ENCODE measurements around the gene ARFGAP3.

The ARFGAP3 gene

GRCh38 chr22:42897960-42898359, 40.9 kb upstream of the ARFGAP3 start:
- H3K36me3 ChIP-seq (replicated peaks; ENCODE audit: insufficient read depth, low read length): no peaks in the 10 kb centered on the region
- H3K4me1 ChIP-seq (ENCODE audit: low read length): no peaks in the 10 kb centered on the region
- no peaks in the 10 kb centered on the region for H3K79me2 ChIP-seq (ENCODE audit: low read length)
- H3F3A ChIP-seq (ENCODE audit: insufficient read depth, low read length): no peaks in the 10 kb centered on the region
- H3K27me3 ChIP-seq (replicated peaks; ENCODE audit: insufficient read depth, low read length): no peaks in the 10 kb centered on the region
- no peak overlapping the region for H3K27ac ChIP-seq (ENCODE audit: low read length)
- TF ChIP-seq EZH2 (optimal IDR thresholded peaks at IDR 0.05; ENCODE audit: low read depth, low read length) (no peak), CTCF (IDR thresholded peaks at IDR 0.05; ENCODE audit: low read length) (no peak), EZH2phosphoT487 (IDR thresholded peaks at IDR 0.05; ENCODE audit: low read length) (no peak)
- H4K20me1 ChIP-seq (ENCODE audit: insufficient read depth, low read length): no peaks in the 10 kb centered on the region
- no peaks in the 10 kb centered on the region for H3K9me2 ChIP-seq (replicated peaks; ENCODE audit: insufficient read depth, low read length)
- no peaks in the 10 kb centered on the region for H3K9me3 ChIP-seq (replicated peaks; ENCODE audit: insufficient read depth, low read length)
- H3K9ac ChIP-seq (ENCODE audit: low read length): no peak overlapping the region
- no peak for DNase-seq
- H2AFZ ChIP-seq (ENCODE audit: low read length): no peak overlapping the region
- no peak overlapping the region for H3K4me2 ChIP-seq (ENCODE audit: low read depth, low read length)
- no peak overlapping the region for H3K4me3 ChIP-seq (ENCODE audit: low read length)

- Histone ChIP-seq H3K9ac (ENCODE audit: low read length) (no peak overlapping the region), H3K27me3 (replicated peaks; ENCODE audit: insufficient read depth, low read length) (no peaks in the 10 kb centered on the region), H3K36me3 (replicated peaks; ENCODE audit: insufficient read depth, low read length) (no peaks in the 10 kb centered on the region), H3K9me2 (replicated peaks; ENCODE audit: insufficient read depth, low read length) (no peaks in the 10 kb centered on the region), H3K79me2 (ENCODE audit: low read length) (no peaks in the 10 kb centered on the region), H3K4me2 (ENCODE audit: low read depth, low read length) (no peak overlapping the region), H3F3A (ENCODE audit: insufficient read depth, low read length) (no peaks in the 10 kb centered on the region), H4K20me1 (ENCODE audit: insufficient read depth, low read length) (no peaks in the 10 kb centered on the region), H2AFZ (ENCODE audit: low read length) (no peak overlapping the region), H3K9me3 (replicated peaks; ENCODE audit: insufficient read depth, low read length) (no peaks in the 10 kb centered on the region), H3K4me3 (ENCODE audit: low read length) (no peak overlapping the region), H3K27ac (ENCODE audit: low read length) (no peak overlapping the region), H3K4me1 (ENCODE audit: low read length) (no peaks in the 10 kb centered on the region)
- TF ChIP-seq EZH2 (optimal IDR thresholded peaks at IDR 0.05; ENCODE audit: low read depth, low read length) (no peak), CTCF (IDR thresholded peaks at IDR 0.05; ENCODE audit: low read length) (no peak), EZH2phosphoT487 (IDR thresholded peaks at IDR 0.05; ENCODE audit: low read length) (no peak)
- no peak for DNase-seq
Observed at GRCh38 chr22:42895541-42895981, 38.5 kb upstream of the ARFGAP3 start.

GRCh38 chr22:42895087-42895486, 38.0 kb upstream of the ARFGAP3 start:
- no peaks in the 10 kb centered on the region for H3K27me3 ChIP-seq (replicated peaks; ENCODE audit: insufficient read depth, low read length)
- no peaks in the 10 kb centered on the region for H4K20me1 ChIP-seq (ENCODE audit: insufficient read depth, low read length)
- no peaks in the 10 kb centered on the region for H3K79me2 ChIP-seq (ENCODE audit: low read length)
- H2AFZ ChIP-seq (ENCODE audit: low read length): no peak overlapping the region
- TF ChIP-seq CTCF (IDR thresholded peaks at IDR 0.05; ENCODE audit: low read length): no peak
- no peak for TF ChIP-seq EZH2phosphoT487 (IDR thresholded peaks at IDR 0.05; ENCODE audit: low read length)
- no peak for TF ChIP-seq EZH2 (optimal IDR thresholded peaks at IDR 0.05; ENCODE audit: low read depth, low read length)
- no peaks in the 10 kb centered on the region for H3K36me3 ChIP-seq (replicated peaks; ENCODE audit: insufficient read depth, low read length)
- no peaks in the 10 kb centered on the region for H3K9me3 ChIP-seq (replicated peaks; ENCODE audit: insufficient read depth, low read length)
- no peak overlapping the region for H3K4me2 ChIP-seq (ENCODE audit: low read depth, low read length)
- H3K27ac ChIP-seq (ENCODE audit: low read length): no peak overlapping the region
- no peak for DNase-seq
- H3K4me3 ChIP-seq (ENCODE audit: low read length): no peak overlapping the region
- H3F3A ChIP-seq (ENCODE audit: insufficient read depth, low read length): no peaks in the 10 kb centered on the region
- no peaks in the 10 kb centered on the region for H3K4me1 ChIP-seq (ENCODE audit: low read length)
- no peak overlapping the region for H3K9ac ChIP-seq (ENCODE audit: low read length)
- no peaks in the 10 kb centered on the region for H3K9me2 ChIP-seq (replicated peaks; ENCODE audit: insufficient read depth, low read length)

Data from MM.1S (cell line).